SK-MEL-5 (cell line): ENCODE results near the gene REEP6. TPM values are rescaled to one million over a fixed set of nuclear protein-coding genes. Genes with fewer than 3 reads are reported as not detected.

Experiments used
- DNase-seq: peaks from one replicate; pipeline ENCODE4 v3.0.0-alpha.2; 2016; ENCODE audit warnings: low read depth, low spot score
- in situ Hi-C: cut with HindIII; loops from 2 replicates; pipeline ENCODE4 v1.10.0; 2016; ENCODE audit warnings: low sequenced_read_pairs, high pct_unique_total_duplicates, low pct_unique_long_range_greater_than_20kb
- total RNA-seq: library from RNA; depleted of rRNA; stranded (reverse); fragments of >200 nt; shearing (Covaris generic); gene quantifications from 2 replicates; pipeline ENCODE4 v1.2.3, GENCODE V29; 2014

REEP6 gene
- total RNA-seq, 1 experiment from 2014 or later = 3.2 TPM

DNA sequence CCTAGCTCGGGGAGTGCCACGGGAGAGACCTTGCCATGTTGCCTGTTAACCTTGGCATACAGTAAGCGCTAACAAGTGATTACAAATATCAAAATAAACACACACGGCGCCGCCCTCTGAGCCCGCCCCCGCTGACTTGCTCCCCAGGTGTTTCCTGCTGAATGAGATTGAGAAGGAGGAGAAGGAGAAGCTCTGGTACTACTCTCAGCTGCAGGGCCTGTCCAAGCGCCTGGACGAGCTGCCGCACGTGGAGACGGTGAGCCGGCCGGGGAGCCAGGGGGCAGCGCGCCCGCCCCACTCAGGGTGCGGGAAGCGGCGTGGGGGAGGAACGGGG lies 36.0 kb upstream of the REEP6 start:
- in situ Hi-C loops = no loop called here

DNA sequence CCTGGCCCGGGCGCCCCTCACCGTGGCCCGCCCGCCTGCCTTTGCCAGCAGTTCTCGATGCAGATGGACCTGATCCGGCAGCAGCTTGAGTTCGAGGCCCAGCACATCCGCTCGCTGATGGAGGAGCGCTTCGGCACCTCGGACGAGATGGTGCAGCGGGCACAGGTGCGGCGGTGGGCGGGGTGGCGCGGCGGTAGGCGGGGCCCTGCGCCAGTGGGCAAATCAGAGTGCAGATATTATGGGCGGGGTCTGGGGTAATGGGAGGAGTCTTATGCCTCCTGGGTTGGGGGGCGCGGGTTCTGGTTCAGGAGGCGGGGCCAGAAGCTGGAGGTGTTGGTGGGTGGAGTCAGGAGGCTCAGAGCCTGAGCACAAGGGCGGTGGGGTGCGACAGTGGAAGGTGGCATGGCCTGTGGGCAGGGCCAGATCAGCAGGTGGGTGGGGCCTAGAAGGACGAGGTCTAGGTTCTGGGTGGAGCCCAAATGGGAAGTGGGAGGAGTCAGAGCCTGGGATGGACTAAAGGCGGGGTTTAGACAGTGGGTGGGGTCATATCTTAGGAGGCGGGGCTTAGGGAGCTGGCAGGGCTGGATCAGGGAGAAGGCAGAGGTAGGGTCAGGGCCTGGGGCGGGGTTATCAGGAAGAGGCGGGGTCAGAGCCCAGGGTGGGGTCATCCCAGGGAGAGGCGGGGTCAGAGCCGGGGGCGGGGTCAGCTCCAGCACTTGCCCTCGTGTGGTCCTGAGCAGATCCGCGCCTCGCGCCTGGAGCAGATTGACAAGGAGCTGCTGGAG lies 35.5 kb upstream of the REEP6 start:
- in situ Hi-C loops = no loop called here
- DNase-seq = peak; percentile 79

More for the DNA sequence above, 36.0 kb upstream of the REEP6 start:
- DNase-seq = no peak

GRCh38 chr19:1456121-1456900 lies 34.7 kb upstream of the REEP6 start:
- DNase-seq = no peak
- in situ Hi-C loops = no loop called here

GRCh38 chr19:1457031-1457739 lies 33.8 kb upstream of the REEP6 start:
- DNase-seq = no peak
- in situ Hi-C loops = no loop called here

DNA sequence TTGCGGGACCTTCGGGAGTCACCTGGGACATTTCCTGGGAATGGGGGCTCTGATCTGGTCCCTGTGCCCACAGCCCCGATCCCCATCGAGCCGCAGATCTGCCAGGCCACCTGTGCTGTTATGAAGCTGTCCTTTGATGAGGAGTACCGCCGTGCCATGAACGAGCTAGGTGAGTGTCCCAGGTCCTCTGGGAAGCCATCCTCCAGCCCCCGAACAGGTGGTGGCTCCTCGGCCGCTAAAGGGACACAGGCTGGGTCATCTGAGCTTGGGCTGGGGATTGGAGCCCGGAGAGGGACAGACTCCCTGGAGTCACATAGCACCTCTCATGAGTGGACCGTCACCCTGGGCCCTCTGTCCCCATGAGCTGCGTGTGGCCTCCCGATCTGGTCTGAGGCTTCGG lies 33.1 kb upstream of the REEP6 start:
- in situ Hi-C loops = no loop called here
- DNase-seq = no peak

- in situ Hi-C loops = no loop called here
- DNase-seq = no peak
Observed at GRCh38 chr19:1459479-1459878, 31.5 kb upstream of the REEP6 start.

GRCh38 chr19:1460033-1460995 lies 30.7 kb upstream of the REEP6 start:
- DNase-seq = no peak
- in situ Hi-C loops = no loop called here

DNA sequence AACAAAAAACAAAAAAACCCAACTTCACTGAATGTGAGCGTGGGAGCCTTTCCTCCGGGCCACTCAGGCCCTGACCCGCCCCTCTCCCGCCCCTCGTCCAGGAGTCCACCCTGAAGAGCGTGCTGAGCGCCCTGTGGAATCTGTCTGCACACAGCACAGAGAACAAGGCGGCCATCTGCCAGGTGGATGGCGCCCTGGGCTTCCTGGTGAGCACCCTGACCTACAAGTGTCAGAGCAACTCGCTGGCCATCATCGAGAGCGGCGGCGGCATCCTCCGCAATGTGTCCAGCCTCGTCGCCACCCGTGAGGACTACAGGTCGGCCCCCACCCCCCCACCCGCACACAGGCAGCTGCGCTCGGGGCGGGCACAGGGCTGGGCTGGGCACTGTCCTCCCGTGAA lies 29.1 kb upstream of the REEP6 start:
- in situ Hi-C loops = no loop called here
- no peak for DNase-seq

- DNase-seq = no peak
- in situ Hi-C loops = no loop called here
Observed at GRCh38 chr19:1465191-1466016, 25.6 kb upstream of the REEP6 start.

DNA sequence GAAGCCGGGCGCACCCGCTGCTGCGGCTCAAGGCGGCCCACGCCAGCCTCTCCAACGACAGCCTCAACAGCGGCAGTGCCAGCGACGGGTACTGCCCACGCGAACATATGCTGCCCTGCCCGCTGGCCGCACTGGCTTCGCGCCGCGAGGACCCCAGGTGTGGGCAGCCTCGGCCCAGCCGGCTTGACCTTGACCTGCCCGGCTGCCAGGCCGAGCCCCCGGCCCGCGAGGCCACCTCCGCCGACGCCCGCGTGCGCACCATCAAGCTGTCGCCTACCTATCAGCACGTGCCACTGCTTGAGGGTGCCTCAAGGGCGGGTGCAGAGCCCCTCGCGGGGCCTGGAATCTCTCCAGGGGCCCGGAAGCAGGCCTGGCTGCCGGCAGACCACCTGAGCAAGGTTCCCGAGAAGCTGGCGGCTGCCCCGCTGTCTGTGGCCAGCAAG lies 24.9 kb upstream of the REEP6 start:
- DNase-seq = no peak
- in situ Hi-C loops = no loop called here

DNA sequence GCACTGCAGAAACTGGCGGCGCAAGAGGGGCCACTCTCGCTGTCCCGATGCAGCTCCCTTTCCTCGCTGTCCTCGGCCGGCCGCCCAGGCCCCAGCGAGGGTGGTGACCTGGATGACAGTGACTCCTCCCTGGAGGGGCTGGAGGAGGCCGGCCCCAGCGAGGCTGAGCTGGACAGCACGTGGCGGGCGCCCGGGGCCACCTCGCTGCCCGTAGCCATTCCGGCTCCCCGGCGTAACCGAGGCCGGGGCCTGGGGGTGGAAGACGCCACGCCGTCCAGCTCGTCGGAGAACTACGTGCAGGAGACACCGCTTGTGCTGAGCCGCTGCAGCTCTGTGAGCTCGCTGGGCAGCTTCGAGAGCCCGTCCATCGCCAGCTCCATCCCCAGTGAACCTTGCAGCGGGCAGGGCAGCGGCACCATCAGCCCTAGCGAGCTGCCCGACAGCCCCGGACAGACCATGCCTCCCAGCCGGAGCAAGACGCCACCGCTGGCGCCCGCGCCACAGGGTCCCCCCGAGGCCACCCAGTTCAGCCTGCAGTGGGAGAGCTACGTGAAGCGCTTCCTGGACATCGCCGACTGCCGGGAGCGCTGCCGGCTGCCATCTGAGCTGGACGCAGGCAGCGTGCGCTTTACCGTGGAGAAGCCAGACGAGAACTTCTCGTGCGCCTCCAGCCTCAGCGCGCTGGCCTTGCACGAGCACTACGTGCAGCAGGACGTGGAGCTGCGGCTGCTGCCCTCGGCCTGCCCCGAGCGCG lies 24.3 kb upstream of the REEP6 start:
- in situ Hi-C loops = no loop called here
- DNase-seq = no peak

DNA sequence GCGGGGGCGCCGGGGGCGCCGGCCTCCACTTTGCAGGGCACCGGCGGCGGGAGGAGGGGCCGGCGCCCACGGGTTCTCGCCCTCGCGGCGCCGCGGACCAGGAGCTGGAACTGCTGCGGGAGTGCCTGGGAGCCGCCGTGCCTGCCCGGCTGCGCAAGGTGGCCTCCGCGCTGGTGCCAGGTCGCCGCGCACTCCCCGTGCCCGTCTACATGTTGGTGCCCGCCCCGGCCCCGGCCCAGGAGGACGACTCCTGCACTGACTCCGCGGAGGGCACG lies 23.8 kb upstream of the REEP6 start:
- in situ Hi-C loops = no loop called here
- no peak for DNase-seq

DNA sequence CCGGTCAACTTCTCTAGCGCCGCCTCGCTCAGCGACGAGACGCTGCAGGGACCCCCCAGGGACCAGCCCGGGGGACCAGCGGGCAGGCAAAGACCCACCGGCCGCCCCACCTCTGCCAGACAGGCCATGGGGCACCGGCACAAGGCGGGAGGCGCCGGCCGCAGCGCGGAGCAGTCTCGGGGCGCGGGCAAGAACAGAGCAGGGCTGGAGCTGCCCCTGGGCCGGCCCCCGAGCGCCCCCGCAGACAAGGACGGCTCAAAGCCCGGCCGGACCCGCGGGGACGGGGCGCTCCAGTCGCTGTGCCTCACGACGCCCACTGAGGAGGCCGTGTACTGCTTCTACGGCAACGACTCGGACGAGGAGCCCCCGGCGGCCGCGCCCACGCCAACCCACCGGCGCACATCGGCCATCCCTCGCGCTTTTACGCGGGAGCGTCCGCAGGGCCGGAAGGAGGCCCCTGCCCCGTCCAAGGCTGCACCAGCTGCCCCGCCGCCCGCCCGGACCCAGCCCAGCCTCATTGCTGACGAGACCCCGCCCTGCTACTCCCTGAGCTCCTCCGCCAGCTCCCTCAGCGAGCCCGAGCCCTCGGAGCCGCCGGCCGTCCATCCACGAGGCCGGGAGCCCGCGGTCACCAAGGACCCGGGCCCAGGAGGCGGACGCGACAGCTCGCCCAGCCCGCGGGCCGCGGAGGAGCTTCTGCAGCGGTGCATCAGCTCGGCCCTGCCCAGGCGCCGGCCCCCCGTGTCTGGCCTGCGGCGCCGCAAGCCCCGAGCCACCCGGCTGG lies 23.3 kb upstream of the REEP6 start:
- no peak for DNase-seq
- in situ Hi-C loops = no loop called here

DNA sequence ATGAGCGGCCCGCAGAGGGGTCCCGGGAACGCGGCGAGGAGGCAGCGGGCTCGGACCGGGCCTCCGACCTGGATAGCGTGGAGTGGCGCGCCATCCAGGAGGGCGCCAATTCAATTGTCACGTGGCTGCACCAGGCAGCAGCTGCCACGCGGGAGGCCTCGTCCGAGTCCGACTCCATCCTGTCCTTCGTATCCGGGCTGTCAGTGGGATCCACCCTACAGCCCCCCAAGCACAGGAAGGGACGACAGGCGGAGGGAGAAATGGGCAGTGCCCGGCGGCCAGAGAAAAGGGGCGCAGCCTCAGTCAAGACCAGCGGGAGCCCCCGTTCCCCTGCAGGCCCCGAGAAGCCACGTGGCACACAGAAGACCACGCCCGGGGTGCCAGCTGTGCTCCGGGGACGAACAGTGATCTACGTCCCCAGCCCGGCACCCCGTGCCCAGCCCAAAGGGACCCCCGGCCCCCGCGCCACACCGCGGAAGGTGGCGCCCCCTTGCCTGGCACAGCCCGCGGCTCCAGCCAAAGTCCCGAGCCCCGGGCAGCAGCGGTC lies 22.6 kb upstream of the REEP6 start:
- no peak for DNase-seq
- in situ Hi-C loops = no loop called here

- no peak for DNase-seq
- in situ Hi-C loops = no loop called here
Observed at GRCh38 chr19:1468821-1469254, 22.1 kb upstream of the REEP6 start.
